ENCODE data around the gene CAB39. TPM values are rescaled to one million over a fixed set of nuclear protein-coding genes. Genes with fewer than 3 reads are reported as not detected.
A peak's percentile ranks its signal among the peaks of the same experiment; 100 is the strongest.

The CAB39 gene
- total RNA-seq, 1 donor from 2014 or later, result 59.0 TPM

DNA sequence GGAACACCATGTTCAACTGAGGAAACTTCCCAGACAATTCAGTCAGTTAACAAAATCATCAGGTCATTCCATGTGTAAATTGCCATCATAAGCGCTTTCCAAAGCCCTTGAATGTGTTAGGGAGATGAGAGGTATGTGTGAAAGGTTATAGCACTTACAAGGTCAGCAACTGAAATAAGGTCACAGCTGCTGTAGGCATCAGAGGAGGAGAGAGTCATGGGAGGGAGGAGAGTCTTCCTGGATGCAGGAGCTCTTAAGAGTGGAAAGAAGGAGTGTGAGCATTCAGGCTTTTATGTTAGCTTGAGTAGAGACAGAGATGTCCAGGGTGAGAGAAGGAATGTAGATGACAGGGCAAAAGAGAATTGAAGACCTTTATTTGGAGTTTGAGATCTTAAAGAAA lies 67.0 kb downstream of the CAB39 start:
- DNase-seq (ENCODE audit: low spot score), result no peak
- Histone ChIP-seq H2AFZ (replicated peaks) (no peak overlapping the region), H3K4me3 (no peak overlapping the region), H3K9me3 (ENCODE audit: low read depth) (no peaks in the 10 kb centered on the region), H3K4me2 (no peak overlapping the region), H3K4me1 (no peaks in the 10 kb centered on the region), H3K27me3 (no peaks in the 10 kb centered on the region), H3K36me3 (no peaks in the 10 kb centered on the region), H3F3A (ENCODE audit: low read depth) (no peaks in the 10 kb centered on the region), H3K79me2 (ENCODE audit: low read depth) (peaks cover 8% of the 10 kb centered on the region), H3K9ac (no peak overlapping the region), H3K27ac (no peak overlapping the region), H4K20me1 (ENCODE audit: low read depth) (no peaks in the 10 kb centered on the region)
- Mint-ChIP-seq H3K36me3 (peaks cover 42% of the 10 kb centered on the region), H3K4me3 (no peak overlapping the region), H3K9me3 (peaks cover 13% of the 10 kb centered on the region), H3K27ac (no peak overlapping the region), H3K4me1 (no peaks in the 10 kb centered on the region), H3K27me3 (ENCODE audit: insufficient read depth, low read depth) (no peaks in the 10 kb centered on the region)
- TF ChIP-seq EZH2phosphoT487 (IDR thresholded peaks at IDR 0.05) (no peak), EZH2 (IDR thresholded peaks at IDR 0.05) (no peak)
- TF ChIP-seq, protein P1, sequence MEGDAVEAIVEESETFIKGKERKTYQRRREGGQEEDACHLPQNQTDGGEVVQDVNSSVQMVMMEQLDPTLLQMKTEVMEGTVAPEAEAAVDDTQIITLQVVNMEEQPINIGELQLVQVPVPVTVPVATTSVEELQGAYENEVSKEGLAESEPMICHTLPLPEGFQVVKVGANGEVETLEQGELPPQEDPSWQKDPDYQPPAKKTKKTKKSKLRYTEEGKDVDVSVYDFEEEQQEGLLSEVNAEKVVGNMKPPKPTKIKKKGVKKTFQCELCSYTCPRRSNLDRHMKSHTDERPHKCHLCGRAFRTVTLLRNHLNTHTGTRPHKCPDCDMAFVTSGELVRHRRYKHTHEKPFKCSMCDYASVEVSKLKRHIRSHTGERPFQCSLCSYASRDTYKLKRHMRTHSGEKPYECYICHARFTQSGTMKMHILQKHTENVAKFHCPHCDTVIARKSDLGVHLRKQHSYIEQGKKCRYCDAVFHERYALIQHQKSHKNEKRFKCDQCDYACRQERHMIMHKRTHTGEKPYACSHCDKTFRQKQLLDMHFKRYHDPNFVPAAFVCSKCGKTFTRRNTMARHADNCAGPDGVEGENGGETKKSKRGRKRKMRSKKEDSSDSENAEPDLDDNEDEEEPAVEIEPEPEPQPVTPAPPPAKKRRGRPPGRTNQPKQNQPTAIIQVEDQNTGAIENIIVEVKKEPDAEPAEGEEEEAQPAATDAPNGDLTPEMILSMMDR (IDR thresholded peaks at IDR 0.05), result no peak

GRCh38 chr2:230781130-230781797 lies 68.6 kb downstream of the CAB39 start:
- Histone ChIP-seq H2AFZ (replicated peaks) (no peak overlapping the region), H3F3A (ENCODE audit: low read depth) (no peaks in the 10 kb centered on the region), H3K4me3 (no peak overlapping the region), H3K27ac (peak overlapping the region; percentile 14), H3K27me3 (no peaks in the 10 kb centered on the region), H3K9ac (no peak overlapping the region), H3K79me2 (ENCODE audit: low read depth) (peaks cover 8% of the 10 kb centered on the region), H3K36me3 (no peaks in the 10 kb centered on the region), H4K20me1 (ENCODE audit: low read depth) (no peaks in the 10 kb centered on the region), H3K4me2 (no peak overlapping the region), H3K9me3 (ENCODE audit: low read depth) (no peaks in the 10 kb centered on the region), H3K4me1 (no peaks in the 10 kb centered on the region)
- H3K27ac Mint-ChIP-seq, result no peak overlapping the region
- H3K4me1 Mint-ChIP-seq, result peaks cover 3% of the 10 kb centered on the region
- no peak overlapping the region for H3K4me3 Mint-ChIP-seq
- no peak for DNase-seq (ENCODE audit: low spot score)
- H3K27me3 Mint-ChIP-seq (ENCODE audit: insufficient read depth, low read depth), result no peaks in the 10 kb centered on the region
- peaks cover 48% of the 10 kb centered on the region for H3K36me3 Mint-ChIP-seq
- peaks cover 21% of the 10 kb centered on the region for H3K9me3 Mint-ChIP-seq
- TF ChIP-seq EZH2 (IDR thresholded peaks at IDR 0.05) (no peak), EZH2phosphoT487 (IDR thresholded peaks at IDR 0.05) (no peak)
- TF ChIP-seq, protein P1 (IDR thresholded peaks at IDR 0.05), result no peak

DNA sequence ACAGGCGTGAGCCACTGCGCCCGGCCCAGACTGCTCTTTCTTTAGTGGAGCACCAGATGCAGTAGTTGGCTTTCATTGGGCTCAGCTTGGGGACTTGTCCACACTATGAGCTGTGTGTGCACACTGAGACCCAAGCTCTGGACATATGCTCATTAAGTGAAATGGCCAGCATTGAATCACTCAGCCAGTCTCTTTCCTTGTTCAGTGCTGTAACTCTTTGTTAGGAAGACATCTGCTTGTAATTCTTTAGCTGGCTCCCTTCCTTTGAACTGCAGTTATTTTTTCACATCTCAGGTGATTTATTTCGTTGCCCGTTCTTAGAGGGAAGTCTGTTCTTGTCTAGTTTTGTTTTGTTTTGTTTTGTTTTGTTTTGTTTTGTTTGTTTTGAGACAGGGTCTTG lies 70.5 kb downstream of the CAB39 start:
- no peaks in the 10 kb centered on the region for H3K4me1 ChIP-seq
- H3K79me2 ChIP-seq (ENCODE audit: low read depth), result peaks cover 9% of the 10 kb centered on the region
- Mint-ChIP-seq H3K4me3 (no peak overlapping the region), H3K4me1 (peaks cover 3% of the 10 kb centered on the region), H3K27ac (no peak overlapping the region), H3K9me3 (peaks cover 26% of the 10 kb centered on the region), H3K36me3 (peaks cover 52% of the 10 kb centered on the region), H3K27me3 (ENCODE audit: insufficient read depth, low read depth) (no peaks in the 10 kb centered on the region)
- no peaks in the 10 kb centered on the region for H4K20me1 ChIP-seq (ENCODE audit: low read depth)
- H3K27ac ChIP-seq, result no peak overlapping the region
- no peaks in the 10 kb centered on the region for H3K9me3 ChIP-seq (ENCODE audit: low read depth)
- H3K4me3 ChIP-seq, result no peak overlapping the region
- no peak for DNase-seq (ENCODE audit: low spot score)
- H3K9ac ChIP-seq, result no peak overlapping the region
- H3K27me3 ChIP-seq, result no peaks in the 10 kb centered on the region
- no peak overlapping the region for H2AFZ ChIP-seq (replicated peaks)
- H3F3A ChIP-seq (ENCODE audit: low read depth), result no peaks in the 10 kb centered on the region
- H3K36me3 ChIP-seq, result no peaks in the 10 kb centered on the region
- no peak overlapping the region for H3K4me2 ChIP-seq
- TF ChIP-seq EZH2phosphoT487 (IDR thresholded peaks at IDR 0.05) (no peak), EZH2 (IDR thresholded peaks at IDR 0.05) (no peak)
- TF ChIP-seq, protein P1 (IDR thresholded peaks at IDR 0.05), result no peak

Data from neural progenitor cell (in vitro differentiated cells).